ENCODE results near the gene ZNF423.

The ZNF423 gene

GRCh38 chr16:49498264-49498663 lies 357.6 kb downstream of the ZNF423 start:
- DNase-seq, result no peak

GRCh38 chr16:49497466-49497865 lies 358.4 kb downstream of the ZNF423 start:
- no peak for DNase-seq

- DNase-seq, result no peak
These were observed 359.3 kb downstream of the ZNF423 start for GRCh38 chr16:49496656-49497055.

- no peak for DNase-seq
These were observed 360.1 kb downstream of the ZNF423 start for GRCh38 chr16:49495596-49496355.

- no peak for DNase-seq
These were observed 360.9 kb downstream of the ZNF423 start for GRCh38 chr16:49494891-49495566.

GRCh38 chr16:49494474-49494873 lies 361.4 kb downstream of the ZNF423 start:
- DNase-seq, result no peak

- no peak for DNase-seq
These were observed 362.1 kb downstream of the ZNF423 start for GRCh38 chr16:49493836-49494235.

GRCh38 chr16:49492896-49493626 lies 362.9 kb downstream of the ZNF423 start:
- no peak for DNase-seq

GRCh38 chr16:49491771-49492761 lies 363.8 kb downstream of the ZNF423 start:
- DNase-seq, result peak; percentile 9

GRCh38 chr16:49491106-49491670 lies 364.7 kb downstream of the ZNF423 start:
- no peak for DNase-seq

GRCh38 chr16:49490321-49490705 lies 365.6 kb downstream of the ZNF423 start:
- no peak for DNase-seq

- DNase-seq, result no peak
These were observed 366.1 kb downstream of the ZNF423 start for GRCh38 chr16:49489686-49490320.

GRCh38 chr16:49488740-49489525 lies 367.0 kb downstream of the ZNF423 start:
- DNase-seq, result no peak

- DNase-seq, result no peak
These were observed 367.6 kb downstream of the ZNF423 start for GRCh38 chr16:49488336-49488735.

GRCh38 chr16:49487746-49488145 lies 368.2 kb downstream of the ZNF423 start:
- no peak for DNase-seq

GRCh38 chr16:49486400-49486799 lies 369.5 kb downstream of the ZNF423 start:
- no peak for DNase-seq

- no peak for DNase-seq
These were observed 370.2 kb downstream of the ZNF423 start for GRCh38 chr16:49485663-49486062.

- no peak for DNase-seq
These were observed 371.0 kb downstream of the ZNF423 start for GRCh38 chr16:49484936-49485335.

- peak; percentile 64 for DNase-seq
These were observed 371.5 kb downstream of the ZNF423 start for GRCh38 chr16:49484451-49484849.

- DNase-seq, result no peak
These were observed 372.1 kb downstream of the ZNF423 start for GRCh38 chr16:49483651-49484450.
